Endothelial cell of umbilical vein (primary cell): ENCODE measurements around the gene HEXIM1. TPM values are rescaled to one million over a fixed set of nuclear protein-coding genes. Genes with fewer than 3 reads are reported as not detected.

Experiments used
- BruUV-seq: library from RNA; stranded (reverse); fragments of 400-500 nt; replicated peaks from 2 replicates; lab custom pipeline; 2021; lab: Mats Ljungman, UMichigan
- CTCF ChIA-PET: fragments of 300-600, 350-600 bp; sonication (Branson Sonifier 250); formaldehyde crosslinking; loops from one replicate; lab custom pipeline; 2021; ENCODE audit warnings: antibody characterized with exemption, inconsistent platforms; lab: Charles Lee
- POLR2A ChIA-PET: fragments of 300-600, 350-600 bp; sonication (Branson Sonifier 250); formaldehyde crosslinking; loops from one replicate; lab custom pipeline; 2021; ENCODE audit warnings: antibody characterized with exemption, inconsistent platforms; lab: Charles Lee
- DNase-seq: peaks from one replicate; pipeline ENCODE4 v3.0.0-alpha.2; 2011; ENCODE audit warnings: low read depth, low spot score
- FAIRE-seq: peaks from 2 replicates; lab custom pipeline; 2011; peaks lifted over from hg19 to GRCh38; lab: Jason Lieb, UNC
- H2AFZ ChIP-seq: 2 replicates; pipeline ENCODE4 v1.6.0; 2012; ENCODE audit warnings: low read depth, low read length, control low read depth, inconsistent platforms
- H3K27ac ChIP-seq: 2 replicates; pipeline ENCODE4 v1.5.1; 2011; ENCODE audit warnings: low read depth, mild to moderate bottlenecking, control low read depth, low read length, moderate library complexity; ENCODE audit not compliant: insufficient read depth
- H3K27me3 ChIP-seq, 2 experiments: 2 replicates each; pipeline versions ENCODE4 v1.6.0 to v1.6.1; 2011; ENCODE audit warnings: low read length in 2 of 2, mixed read lengths in 1 of 2; ENCODE audit not compliant: control insufficient read depth in 2 of 2, insufficient read depth in 2 of 2
- H3K36me3 ChIP-seq, 2 experiments: 2 replicates in 1 of 2; 3 replicates in 1 of 2; pipeline ENCODE4 v1.5.1; 2011; ENCODE audit warnings: low read length in 2 of 2, mild to moderate bottlenecking in 1 of 2, moderate library complexity in 1 of 2; ENCODE audit not compliant: control insufficient read depth in 2 of 2, insufficient read depth in 2 of 2; ENCODE audit errors: extremely low read depth in 1 of 2
- H3K4me1 ChIP-seq: 3 replicates; pipeline ENCODE4 v1.5.1; 2011; ENCODE audit warnings: mild to moderate bottlenecking, low read length; ENCODE audit not compliant: control insufficient read depth, insufficient read depth; ENCODE audit errors: extremely low read depth
- H3K4me2 ChIP-seq: 2 replicates; pipeline ENCODE4 v1.6.1; 2011; ENCODE audit warnings: low read length, control low read depth, mixed read lengths; ENCODE audit not compliant: insufficient read depth
- H3K4me3 ChIP-seq, 3 experiments: fragments of 200-600 bp in 1 of 3; sonication (generic), shearing (Covaris generic) in 1 of 3; replicated peaks in 1 of 3; 2 replicates each; pipeline ENCODE4 v1.5.1; 2011 to 2016; ENCODE audit warnings: control low read depth in 3 of 3, low read length in 3 of 3, mild to moderate bottlenecking in 2 of 3, inconsistent platforms in 1 of 3, low read depth in 1 of 3, moderate library complexity in 1 of 3; ENCODE audit not compliant: insufficient read depth in 1 of 3
- H3K79me2 ChIP-seq: 2 replicates; pipeline ENCODE4 v1.6.0; 2012; ENCODE audit warnings: low read length, inconsistent platforms; ENCODE audit not compliant: control insufficient read depth, insufficient read depth
- H3K9ac ChIP-seq: replicated peaks from 2 replicates; pipeline ENCODE3; 2011; ENCODE audit warnings: low read length, control low read depth; ENCODE audit not compliant: insufficient read depth; ENCODE audit errors: extremely low read depth
- H3K9me1 ChIP-seq: replicated peaks from 3 replicates; pipeline ENCODE4 v1.6.0; 2011; ENCODE audit warnings: mild to moderate bottlenecking, low read length; ENCODE audit not compliant: control insufficient read depth, insufficient read depth; ENCODE audit errors: extremely low read depth
- H3K9me3 ChIP-seq: replicated peaks from 2 replicates; pipeline ENCODE4 v1.5.1; 2012; ENCODE audit warnings: low read length, inconsistent platforms; ENCODE audit not compliant: control insufficient read depth, insufficient read depth
- H4K20me1 ChIP-seq: replicated peaks from 2 replicates; pipeline ENCODE3; 2011; ENCODE audit warnings: mild to moderate bottlenecking, low read length; ENCODE audit not compliant: control insufficient read depth, insufficient read depth; ENCODE audit errors: extremely low read depth
- EZH2 ChIP-seq: IDR thresholded peaks from 2 replicates; pipeline ENCODE4 v1.6.1; 2012; ENCODE audit warnings: borderline replicate concordance, low read depth, mild to moderate bottlenecking, moderate library complexity, low read length, inconsistent platforms; ENCODE audit not compliant: severe bottlenecking
- GATA2 ChIP-seq: IDR thresholded peaks from 2 replicates; pipeline ENCODE4 v1.7.0; 2011; ENCODE audit warnings: low read depth, mild to moderate bottlenecking, moderate library complexity, mixed read lengths, low read length; ENCODE audit not compliant: insufficient read length, insufficient read depth
- JUN ChIP-seq: IDR thresholded peaks from 2 replicates; pipeline ENCODE4 v1.6.1; 2011; ENCODE audit warnings: borderline replicate concordance, low read depth; ENCODE audit not compliant: insufficient read length, insufficient read depth
- MAX ChIP-seq: IDR thresholded peaks from 2 replicates; pipeline ENCODE4 v1.6.1; 2011; ENCODE audit not compliant: insufficient read depth, insufficient read length
- POLR2A ChIP-seq: IDR thresholded peaks from 2 replicates; pipeline ENCODE4 v1.6.1; 2012; ENCODE audit warnings: low read depth, mild to moderate bottlenecking, control low read depth, low read length
- POLR2AphosphoS5 ChIP-seq: IDR thresholded peaks from 2 replicates; pipeline ENCODE4 v1.6.1; 2012; ENCODE audit warnings: low read depth, mild to moderate bottlenecking, control low read depth, low read length, moderate library complexity; ENCODE audit not compliant: insufficient read depth
- dilution Hi-C: fragments of 300-500 bp; cut with MboI; formaldehyde crosslinking; loops from one replicate; pipeline ENCODE4 v1.15.0; 2019; ENCODE audit warnings: low sequenced_read_pairs; ENCODE audit not compliant: extremely low pct_ligation_motif_present
- intact Hi-C: fragments of 100-400 bp; cut with micrococcal nuclease; formaldehyde crosslinking; loops from one replicate; pipeline ENCODE4 v1.10.0; 2022
- polyA plus RNA-seq, 4 experiments: library from polyadenylated mRNA; depleted of rRNA in 3 of 4; stranded (reverse) in 3 of 4; unstranded in 1 of 4; fragments of >200 nt; gene quantifications; 2 replicates each; pipeline versions ENCODE4 v1.2.1 to v1.2.3, GENCODE V29; 2011 to 2012; ENCODE audit warnings: missing spikeins in 1 of 4
- total RNA-seq: library from RNA; stranded (reverse); gene quantifications from 2 replicates; pipeline ENCODE4 v1.2.3, GENCODE V29; 2021
- TF ChIP-seq, protein P1 (sequence below), 2 donors: IDR thresholded peaks; 1 replicate in 1 of 2; 2 replicates in 1 of 2; pipeline ENCODE4 v1.5.1; 2011; ENCODE audit warnings: low read length in 2 of 2, mild to moderate bottlenecking in 2 of 2, moderate library complexity in 2 of 2, control low read depth in 1 of 2, inconsistent platforms in 1 of 2, low read depth in 1 of 2; ENCODE audit not compliant: insufficient read depth in 1 of 2; ENCODE audit errors: extremely low read depth in 1 of 2

HEXIM1 gene
- total and polyA plus RNA-seq, 2 donors (not counting 3 experiments of a cell fraction or from before 2014, with no cell fraction given), result 7.0 to 20.0 TPM

DNA sequence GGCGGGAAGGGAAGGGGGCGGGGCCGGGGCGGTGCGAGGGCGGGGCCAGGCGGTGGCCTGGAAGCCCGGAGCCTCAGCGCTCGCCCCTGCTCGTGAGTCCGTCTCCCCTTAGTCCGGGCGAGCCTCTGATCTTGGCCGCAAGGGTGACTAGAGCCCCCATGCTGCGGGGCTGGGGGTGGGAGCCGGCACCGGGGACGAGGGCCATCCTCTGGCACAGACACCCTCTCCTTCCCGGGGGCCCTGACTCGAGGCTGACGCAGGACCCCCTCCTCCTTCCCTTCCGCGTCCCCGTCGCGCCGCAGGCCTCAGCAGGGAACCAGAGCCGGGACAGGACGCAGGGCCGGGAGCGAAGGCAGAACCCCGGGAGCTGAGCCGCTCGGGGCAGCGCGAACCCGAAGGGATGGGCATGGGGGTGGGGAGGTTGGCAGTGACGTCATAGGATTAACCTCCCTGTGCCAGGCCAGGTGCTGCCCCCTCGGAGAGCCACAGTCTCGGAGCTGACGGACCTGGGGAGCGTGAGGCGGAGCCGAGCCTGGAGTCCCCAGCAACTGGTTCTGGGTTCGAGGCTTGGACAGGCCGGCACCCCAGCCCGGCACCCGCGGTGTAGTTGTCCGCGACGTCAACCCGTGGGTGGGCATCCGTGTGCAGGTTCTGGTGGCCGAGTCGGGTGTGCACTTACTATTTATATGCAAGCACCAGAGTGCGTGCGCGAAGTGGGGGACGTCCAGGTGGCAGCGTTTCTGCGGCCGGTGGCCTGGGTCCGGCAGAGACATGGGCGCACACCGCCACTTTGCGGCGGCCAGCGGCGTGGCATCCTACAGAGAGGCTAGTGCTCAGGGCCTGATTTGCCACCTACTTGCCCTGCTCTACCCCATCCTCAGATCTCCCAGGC is 15.5 kb upstream of the HEXIM1 start:
- peak overlapping the region; percentile 64 for H3K4me2 ChIP-seq
- FAIRE-seq (peak; percentile 89), DNase-seq (peak; percentile 83)
- H3K9ac ChIP-seq, result peak overlapping the region; percentile 70
- peaks cover 2% of the 10 kb centered on the region for H3K79me2 ChIP-seq
- TF ChIP-seq JUN (peak; percentile 13), MAX (no peak), GATA2 (no peak), POLR2A (peak; percentile 78), POLR2AphosphoS5 (peak; percentile 57), EZH2 (no peak)
- TF ChIP-seq, protein P1, sequence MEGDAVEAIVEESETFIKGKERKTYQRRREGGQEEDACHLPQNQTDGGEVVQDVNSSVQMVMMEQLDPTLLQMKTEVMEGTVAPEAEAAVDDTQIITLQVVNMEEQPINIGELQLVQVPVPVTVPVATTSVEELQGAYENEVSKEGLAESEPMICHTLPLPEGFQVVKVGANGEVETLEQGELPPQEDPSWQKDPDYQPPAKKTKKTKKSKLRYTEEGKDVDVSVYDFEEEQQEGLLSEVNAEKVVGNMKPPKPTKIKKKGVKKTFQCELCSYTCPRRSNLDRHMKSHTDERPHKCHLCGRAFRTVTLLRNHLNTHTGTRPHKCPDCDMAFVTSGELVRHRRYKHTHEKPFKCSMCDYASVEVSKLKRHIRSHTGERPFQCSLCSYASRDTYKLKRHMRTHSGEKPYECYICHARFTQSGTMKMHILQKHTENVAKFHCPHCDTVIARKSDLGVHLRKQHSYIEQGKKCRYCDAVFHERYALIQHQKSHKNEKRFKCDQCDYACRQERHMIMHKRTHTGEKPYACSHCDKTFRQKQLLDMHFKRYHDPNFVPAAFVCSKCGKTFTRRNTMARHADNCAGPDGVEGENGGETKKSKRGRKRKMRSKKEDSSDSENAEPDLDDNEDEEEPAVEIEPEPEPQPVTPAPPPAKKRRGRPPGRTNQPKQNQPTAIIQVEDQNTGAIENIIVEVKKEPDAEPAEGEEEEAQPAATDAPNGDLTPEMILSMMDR (IDR thresholded peaks at IDR 0.05; ENCODE audit: extremely low read depth in 1 of 2, insufficient read depth in 1 of 2, low read depth in 1 of 2, low read length in 2 of 2), result peak; percentile 90 to 93
- dilution Hi-C loops (no loop called here), intact Hi-C loops (loop anchor here (1.0 to 2.0 kb wide), 10 partner anchors 9 to 359 kb away; partner anchors contain the start of genes DCAKD and NMT1)
- H2AFZ ChIP-seq, result peak overlapping the region; percentile 94
- H3K9me1 ChIP-seq, result no peaks in the 10 kb centered on the region
- no peaks in the 10 kb centered on the region for H3K27me3 ChIP-seq
- H3K27ac ChIP-seq, result peak overlapping the region; percentile 65
- BruUV-seq, result no TSS peak
- ChIA-PET POLR2A (no interaction called here), CTCF (interaction anchor here (0.7 to 7.2 kb wide), 15 partner anchors 9 to 355 kb away, joined by 3 to 476 read pairs (median 5); partner anchors contain the start of gene C1QL1)
- no peaks in the 10 kb centered on the region for H3K9me3 ChIP-seq
- no peaks in the 10 kb centered on the region for H3K36me3 ChIP-seq
- peak overlapping the region; percentile 47 to 70 (median 50) for H3K4me3 ChIP-seq
- peaks cover 24% of the 10 kb centered on the region for H3K4me1 ChIP-seq
- no peaks in the 10 kb centered on the region for H4K20me1 ChIP-seq
